ENCODE measurements around the gene NFASC. TPM values are rescaled to one million over a fixed set of nuclear protein-coding genes. Genes with fewer than 3 reads are reported as not detected.

The NFASC gene
- total and polyA plus RNA-seq, 2 experiments from 2014 or later = 3.9 to 11.7 TPM

- Histone ChIP-seq H3K27me3 (ENCODE audit: insufficient read depth) (no peaks in the 10 kb centered on the region), H3K79me2 (replicated peaks; ENCODE audit: insufficient read depth) (no peaks in the 10 kb centered on the region), H4K20me1 (replicated peaks; ENCODE audit: insufficient read depth) (no peaks in the 10 kb centered on the region), H3K4me3 (no peak overlapping the region), H3K9me2 (ENCODE audit: insufficient read depth) (no peaks in the 10 kb centered on the region), H3K36me3 (ENCODE audit: insufficient read depth) (no peaks in the 10 kb centered on the region), H3K4me2 (no peak overlapping the region), H2AFZ (no peak overlapping the region), H3F3A (replicated peaks; ENCODE audit: low read depth) (no peaks in the 10 kb centered on the region), H3K4me1 (ENCODE audit: insufficient read depth) (no peaks in the 10 kb centered on the region), H3K27ac (ENCODE audit: low read depth) (no peak overlapping the region)
- TF ChIP-seq ZNF462 (CRISPR knock-in tag; IDR thresholded peaks at IDR 0.05) = no peak
- TF ChIP-seq ZNF331 (CRISPR knock-in tag; IDR thresholded peaks at IDR 0.05; ENCODE audit: low read depth) = no peak
- TF ChIP-seq STAT1 (IDR thresholded peaks at IDR 0.05; ENCODE audit: unreplicated experiment) = no peak
- no peak for TF ChIP-seq CTCF (conservative IDR thresholded peaks at IDR 0.05; ENCODE audit: low read depth in 2 of 2)
- TF ChIP-seq REST (IDR thresholded peaks at IDR 0.05; ENCODE audit: unreplicated experiment) = no peak
- no peak for TF ChIP-seq ETS1 (IDR thresholded peaks at IDR 0.05)
- no peak for TF ChIP-seq NANOG (IDR thresholded peaks at IDR 0.05; ENCODE audit: borderline replicate concordance)
- no peak for TF ChIP-seq EZH2phosphoT487 (IDR thresholded peaks at IDR 0.05; ENCODE audit: unreplicated experiment)
- no peak for TF ChIP-seq ZNF114 (CRISPR knock-in tag; IDR thresholded peaks at IDR 0.05)
- TF ChIP-seq CREB1 (CRISPR knock-in tag; IDR thresholded peaks at IDR 0.05; ENCODE audit: low read depth) = no peak
- TF ChIP-seq POLR2AphosphoS5 (IDR thresholded peaks at IDR 0.05; ENCODE audit: low read depth) = no peak
- no peak for TF ChIP-seq EZH2 (IDR thresholded peaks at IDR 0.05; ENCODE audit: low read depth, unreplicated experiment)
- TF ChIP-seq JUNB (IDR thresholded peaks at IDR 0.05; ENCODE audit: unreplicated experiment) = no peak
- peaks cover 5% of the 10 kb centered on the region for H3K27me3 Mint-ChIP-seq (ENCODE audit: insufficient read depth, low read depth, poor library complexity)
- H3K9me3 Mint-ChIP-seq = no peaks in the 10 kb centered on the region
- 0 out of 3 replicates have a peak, but pooled peaks cover under 1% of the 10 kb centered on the region for H3K4me1 Mint-ChIP-seq
- H3K4me3 Mint-ChIP-seq = no peak overlapping the region
- H3K27ac Mint-ChIP-seq = no peak overlapping the region
- no peaks in the 10 kb centered on the region for H3K36me3 Mint-ChIP-seq (ENCODE audit: low read depth)
- DNase-seq (ENCODE audit: low spot score) (no peak), ATAC-seq (no peak)
These were observed 113.2 kb downstream of the NFASC start for GRCh38 chr1:204983881-204984280.
